ENCODE measurements around the gene GNAO1. TPM values are rescaled to one million over a fixed set of nuclear protein-coding genes. Genes with fewer than 3 reads are reported as not detected.

GNAO1 gene
- total and polyA plus RNA-seq, 9 of the 15 experiments (the other 6 are each of a cell fraction or from before 2014, with no cell fraction given) = 0.07 to 0.42 (median 0.08) TPM; not detected in 5

GRCh38 chr16:56331399-56331798 is 140.1 kb downstream of the GNAO1 start:
- no peak for FAIRE-seq
- intact Hi-C loops (cut with micrococcal nuclease) = loop anchor here (5.0 kb wide), 3 partner anchors 96 to 226 kb away; partner anchors contain the start of gene AMFR

More at GRCh38 chr16:56331399-56331798, 140.1 kb downstream of the GNAO1 start:
- Histone ChIP-seq H3K27ac (ENCODE audit: extremely low read depth, low read depth, low read length) (no peak overlapping the region), H3K4me1 (replicated peaks in 1 of 2; ENCODE audit: control insufficient read depth in 2 of 2, insufficient read depth in 2 of 2, low read length in 2 of 2) (peaks cover 0 to 17% of the 10 kb centered on the region in 2 experiments; a peak in 1 of 5 replicates), H3K9ac (ENCODE audit: insufficient read depth in 1 of 2, low read depth in 2 of 2, low read length in 2 of 2) (no peak overlapping the region), H3K36me3 (ENCODE audit: control insufficient read depth, insufficient read depth, low read length) (no peaks in the 10 kb centered on the region), H3K4me2 (ENCODE audit: insufficient read depth, low read length) (no peak overlapping the region), H2AFZ (ENCODE audit: low read depth, low read length) (no peak overlapping the region), H3K9me1 (ENCODE audit: control insufficient read depth, insufficient read depth, low read length) (no peaks in the 10 kb centered on the region), H3K27me3 (ENCODE audit: control insufficient read depth in 2 of 2, insufficient read depth in 2 of 2, low read length in 2 of 2) (peaks cover 28 to 71% of the 10 kb centered on the region in 2 experiments; a peak in 3 of 5 replicates), H3K4me3 (no peak overlapping the region), H4K20me1 (replicated peaks; ENCODE audit: control insufficient read depth, insufficient read depth, low read length) (peaks cover 4% of the 10 kb centered on the region), H3K79me2 (ENCODE audit: control insufficient read depth, insufficient read depth, low read length) (no peaks in the 10 kb centered on the region), H3K9me3 (replicated peaks; ENCODE audit: control insufficient read depth, insufficient read depth, low read depth, low read length) (no peaks in the 10 kb centered on the region)
- ChIA-PET POLR2A (interaction anchor here (1.0 kb wide), 1 partner anchor 439 kb away, joined by 3 read pairs; no protein-coding TSS in a partner anchor), CTCF (ENCODE audit: low intra/inter-chr PET ratio) (no interaction called here)
- DNase-seq (ENCODE audit: extremely low read depth in 1 of 4, low spot score in 3 of 4) (no peak), ATAC-seq (no peak)
- no TSS peak for BruUV-seq (replicated peaks)
- in situ Hi-C loops (cut with MboI) = no loop called here
- WGBS (ENCODE audit: insufficient coverage, low coverage, missing lambda C conversion rate) = 6% methylated on average over 11 of the region's 11 CpGs
- TF ChIP-seq ZBTB11 (CRISPR knock-in tag; IDR thresholded peaks at IDR 0.05) (no peak), TAF9B (IDR thresholded peaks at IDR 0.05; ENCODE audit: partially characterized antibody) (no peak)
